Motor neuron (in vitro differentiated cells): ENCODE results near the gene KRT38. TPM values are rescaled to one million over a fixed set of nuclear protein-coding genes. Genes with fewer than 3 reads are reported as not detected.
"Not testable (repeated sequence)": the region's sequence is repeated elsewhere in the genome, so short reads cannot be mapped to it uniquely, and the experiment has no call there.

Experiments used
- ATAC-seq, 8 experiments: fragments of 200-7000 bp; cut with Tn5 transposase; replicated peaks in 6 of 8; 2 replicates each; pipeline ENCODE4 v1.8.0; 2021; ENCODE audit warnings: mild to moderate bottlenecking in 8 of 8, moderate library complexity in 8 of 8
- H3K27ac ChIP-seq, 2 donors: fragments of 250-450 bp; sonication (Bioruptor Pico); 2 replicates each; pipeline ENCODE4 v1.9.0; 2021; ENCODE audit warnings: antibody characterized with exemption in 2 of 2, mild to moderate bottlenecking in 2 of 2, moderate library complexity in 1 of 2
- H3K4me1 ChIP-seq, 2 donors: fragments of 250-450 bp; sonication (Bioruptor Pico); replicated peaks in 1 of 2; 2 replicates each; pipeline ENCODE4 v1.6.1; 2021; ENCODE audit warnings: antibody characterized with exemption in 2 of 2, mild to moderate bottlenecking in 2 of 2, moderate library complexity in 1 of 2
- H3K4me3 ChIP-seq, 5 donors: fragments of 250-450 bp; sonication (Bioruptor Pico); 2 replicates each; pipeline ENCODE4 v1.9.0; 2021; ENCODE audit warnings: antibody characterized with exemption in 5 of 5, mild to moderate bottlenecking in 5 of 5, moderate library complexity in 4 of 5
- WGBS, 10 experiments: fragments of 450-650 bp; shearing (Covaris generic); methylation state at CpG; one replicate each; pipeline ENCODE4 v1.0.0; 2022; 5-methylcytosine and 5-hydroxymethylcytosine counted together
- in situ Hi-C, 9 experiments: fragments of 400-800 bp; cut with MboI; loops; one replicate each; pipeline ENCODE4 v1.15.0; 2021; ENCODE audit warnings: low sequenced_read_pairs in 9 of 9, low pct_unique_long_range_greater_than_20kb in 2 of 9; ENCODE audit not compliant: unreplicated experiment in 9 of 9
- total RNA-seq, 8 experiments: library from RNA; unstranded; fragments of 300-600 nt; gene quantifications; 2 replicates each; pipeline versions ENCODE4 v1.2.3 to v1.2.4, GENCODE V29; 2022

Gene KRT38
- total RNA-seq, 8 experiments from 2014 or later: 0.11 to 0.92 (median 0.71) TPM; not detected in 5

DNA sequence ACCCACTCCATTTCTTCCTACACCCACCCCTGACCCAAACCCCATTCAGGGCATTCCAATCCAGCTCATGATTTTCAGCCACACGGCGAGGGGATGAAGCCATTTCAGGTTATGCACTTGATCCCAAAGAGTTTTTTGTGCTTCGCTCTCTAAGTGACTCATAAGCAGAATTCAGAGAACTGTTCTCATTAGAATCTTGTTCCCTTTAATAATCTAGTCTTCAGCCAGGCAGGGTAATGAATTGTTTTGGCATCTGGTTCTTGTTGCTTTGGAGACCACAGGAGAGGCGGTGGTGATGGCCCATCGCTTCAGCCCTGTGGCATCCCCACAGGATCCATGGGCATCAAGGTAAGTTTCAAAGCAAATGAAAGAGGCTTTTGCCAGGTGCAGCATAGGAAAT lies 38.6 kb downstream of the KRT38 start:
- Histone ChIP-seq H3K4me3 (no peak overlapping the region), H3K4me1 (peaks cover 0 to 7% of the 10 kb centered on the region in 2 donors), H3K27ac (no peak overlapping the region)
- no peak for ATAC-seq
- 17 to 100% (median 80%) methylated on average over 1 to 3 of the region's 5 CpGs; no CpG with 5 or more reads in 4 of the 10 experiments for WGBS, 10 experiments
- in situ Hi-C loops: loop anchor here in 1 of 9 experiments (25.0 kb wide), 1 partner anchor 110 kb away; the partner anchor contains the start of genes KRT13 and KRT15

DNA sequence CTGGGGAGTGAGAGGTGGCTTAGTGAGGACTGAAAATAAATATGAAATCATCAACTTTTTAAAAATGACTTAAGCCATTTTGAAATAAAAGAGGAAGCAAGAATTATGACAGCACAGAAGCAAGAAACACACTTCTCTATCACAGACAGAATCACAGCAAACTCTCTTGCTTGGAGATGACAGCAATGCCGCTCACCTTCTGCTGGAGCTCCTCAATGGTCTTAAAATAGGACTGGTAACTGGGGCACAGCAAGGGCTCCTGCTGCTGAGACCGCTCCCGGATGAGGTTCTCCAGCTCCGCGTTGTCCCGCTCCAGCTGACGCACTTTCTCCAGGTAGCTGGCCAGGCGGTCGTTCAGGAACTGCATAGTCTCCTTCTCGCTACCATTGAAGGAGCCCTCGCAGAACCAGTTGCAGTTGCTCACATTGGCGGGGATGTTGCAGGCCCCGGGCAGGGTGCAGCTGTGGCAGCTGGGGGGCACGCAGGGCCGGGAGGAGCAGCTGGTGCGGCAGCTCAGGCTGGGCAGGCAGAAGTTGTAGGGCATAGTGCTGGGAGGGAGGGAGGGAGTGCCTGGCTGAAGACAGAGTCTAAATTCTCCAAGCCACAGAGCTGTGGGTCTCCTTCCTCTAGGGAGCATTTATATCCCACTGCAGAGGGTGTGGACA lies 43.7 kb downstream of the KRT38 start, which contains the start of gene KRT31:
KRT31 (minus strand) TSS at position 613 of the 665 bp plus-strand sequence; CDS start at position 544, 69 bp downstream.
- in situ Hi-C loops: no loop called here
- Histone ChIP-seq H3K4me1 (no peaks in the 10 kb centered on the region), H3K27ac (no peak within 1 kb of the TSS), H3K4me3 (no peak within 1 kb of the TSS)
- 71 to 94% (median 90%) methylated on average over 1 to 3 of the region's 16 CpGs; no CpG with 5 or more reads in 7 of the 10 experiments for WGBS, 10 experiments
- no peak for ATAC-seq

DNA sequence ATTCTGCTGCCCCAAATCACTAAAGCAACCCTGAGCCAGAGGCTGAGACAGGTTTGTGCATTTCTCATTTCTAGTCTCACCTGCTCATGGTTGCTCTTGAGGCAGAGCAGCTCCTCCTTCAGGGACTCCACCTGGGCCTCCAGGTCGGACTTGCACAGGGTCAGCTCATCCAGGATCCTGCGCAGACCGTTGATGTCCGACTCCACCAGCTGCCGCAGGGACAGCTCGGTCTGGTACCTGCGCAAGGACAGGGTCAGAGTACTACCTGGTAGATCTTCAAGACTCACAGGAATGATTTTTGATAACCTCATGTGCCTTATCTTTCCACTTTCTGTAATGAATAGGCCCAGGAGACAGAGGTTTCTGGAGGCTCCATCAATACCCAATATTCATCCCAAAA lies 44.4 kb downstream of the KRT38 start:
- 90 to 100% (median 100%) methylated on average over 1 to 7 of the region's 7 CpGs; no CpG with 5 or more reads in 5 of the 10 experiments for WGBS, 10 experiments
- Histone ChIP-seq H3K4me3 (no peak overlapping the region), H3K4me1 (no peaks in the 10 kb centered on the region), H3K27ac (no peak overlapping the region)
- ATAC-seq: no peak
- in situ Hi-C loops: no loop called here

DNA sequence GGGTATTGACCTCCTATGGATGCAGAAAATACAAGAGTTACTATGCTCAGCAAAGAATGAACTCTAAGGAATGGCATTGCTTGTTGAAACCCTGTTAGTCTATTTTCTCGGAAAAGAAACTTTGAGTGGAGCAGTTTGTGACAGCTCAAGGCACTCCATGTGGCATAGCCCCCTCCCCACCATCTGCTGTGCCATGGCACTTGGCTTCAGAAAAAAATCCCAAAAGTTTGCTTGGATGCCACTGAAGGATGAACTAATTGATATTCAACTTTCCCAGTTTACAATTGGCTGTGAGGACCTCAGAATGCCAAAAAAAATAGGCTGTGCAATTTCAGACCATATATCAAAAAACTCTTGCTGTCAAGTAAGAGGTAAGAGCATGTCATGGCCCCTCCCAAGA lies 45.2 kb downstream of the KRT38 start:
- Histone ChIP-seq H3K27ac (no peak overlapping the region), H3K4me1 (no peaks in the 10 kb centered on the region), H3K4me3 (no peak overlapping the region)
- WGBS, 10 experiments: 80 to 100% methylated on average over 1 of the region's 1 CpG; no CpG with 5 or more reads in 8 of the 10 experiments
- no peak for ATAC-seq
- in situ Hi-C loops: no loop called here

DNA sequence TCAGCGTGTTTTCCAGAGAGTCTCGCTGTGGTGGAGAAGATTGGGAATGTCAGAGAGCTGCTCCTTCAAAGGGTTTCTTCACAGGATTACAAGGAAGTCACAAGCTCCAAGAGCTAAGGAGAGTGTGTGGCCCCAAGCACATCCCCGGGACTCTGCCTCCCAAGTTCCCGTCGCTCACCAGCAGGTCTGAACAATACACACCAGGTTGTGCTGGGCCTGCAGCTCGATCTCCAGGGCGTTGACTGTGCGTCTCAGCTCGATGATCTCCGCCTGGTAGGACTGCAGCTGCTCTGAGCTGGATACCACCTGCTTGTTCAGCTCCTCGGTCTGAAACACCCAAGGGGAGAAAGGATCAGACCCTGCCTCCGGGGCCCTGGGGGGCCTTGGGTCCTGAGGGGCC lies 45.7 kb downstream of the KRT38 start:
- 40% methylated on average over 1 of the region's 12 CpGs; no CpG with 5 or more reads in 9 of the 10 experiments for WGBS, 10 experiments
- H3K27ac ChIP-seq, H3K4me3 ChIP-seq, in situ Hi-C loops, ATAC-seq, H3K4me1 ChIP-seq: not testable (repeated sequence)

DNA sequence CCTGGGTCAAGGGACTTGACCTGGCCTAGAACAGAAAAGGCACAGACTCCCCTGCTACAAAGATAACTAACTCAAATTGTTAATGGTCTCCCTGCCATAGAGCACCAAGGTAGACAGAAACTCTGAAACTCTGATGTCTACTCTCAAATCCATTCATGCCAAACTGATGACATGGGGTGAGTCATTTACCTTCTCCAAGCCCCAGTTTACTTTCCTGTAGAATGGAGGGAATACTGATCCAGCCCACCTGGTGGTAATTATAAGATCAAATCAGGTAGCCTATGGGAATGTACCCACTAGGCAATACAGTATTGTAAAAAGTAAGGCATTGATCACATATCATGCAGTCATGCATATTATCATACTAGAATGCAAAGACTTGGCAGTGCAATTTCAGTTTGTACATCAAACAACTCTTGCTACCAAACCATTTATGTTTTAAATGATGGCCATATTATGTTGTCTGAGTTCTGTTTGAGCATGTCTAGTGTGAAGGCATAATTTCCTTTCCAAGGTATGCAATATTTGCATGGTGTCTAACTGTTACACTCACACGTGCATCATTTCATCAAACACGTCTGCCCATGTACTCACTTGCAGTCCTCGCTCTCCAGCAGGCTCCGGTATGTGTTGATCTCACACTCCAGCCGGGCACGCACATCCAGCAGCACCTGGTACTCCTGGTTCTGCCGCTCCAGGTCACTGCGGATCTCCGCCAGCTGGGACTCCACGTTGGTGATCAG lies 46.4 kb downstream of the KRT38 start:
- Histone ChIP-seq H3K4me3 (no peak overlapping the region), H3K4me1 (no peaks in the 10 kb centered on the region), H3K27ac (no peak overlapping the region)
- in situ Hi-C loops: no loop called here
- 53 to 80% methylated on average over 1 to 3 of the region's 10 CpGs; no CpG with 5 or more reads in 8 of the 10 experiments for WGBS, 10 experiments
- ATAC-seq: no peak

DNA sequence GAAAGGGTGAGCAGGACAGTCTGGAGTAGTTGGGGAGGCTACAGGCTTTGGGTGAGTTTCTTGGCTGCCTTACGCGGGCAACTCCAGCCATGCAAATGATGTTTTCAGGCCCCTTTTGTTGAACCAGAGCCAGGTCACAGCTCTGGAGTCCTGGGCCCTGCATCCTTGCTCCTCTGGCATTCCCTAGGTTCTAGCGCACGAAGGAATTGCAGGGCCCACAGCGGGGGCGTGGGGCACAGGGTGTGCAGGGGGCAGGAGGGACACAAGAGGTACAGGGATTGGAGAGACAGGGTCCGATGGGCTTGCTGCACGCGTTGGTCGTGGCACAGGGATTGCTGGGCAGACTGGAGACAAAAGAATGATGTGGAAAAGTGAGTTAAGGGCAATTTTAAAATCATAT lies 47.0 kb downstream of the KRT38 start:
- no peak for ATAC-seq
- Histone ChIP-seq H3K27ac (no peak overlapping the region), H3K4me1 (no peaks in the 10 kb centered on the region), H3K4me3 (no peak overlapping the region)
- 75 to 94% (median 82%) methylated on average over 2 to 4 of the region's 10 CpGs; no CpG with 5 or more reads in 4 of the 10 experiments for WGBS, 10 experiments
- in situ Hi-C loops: no loop called here

DNA sequence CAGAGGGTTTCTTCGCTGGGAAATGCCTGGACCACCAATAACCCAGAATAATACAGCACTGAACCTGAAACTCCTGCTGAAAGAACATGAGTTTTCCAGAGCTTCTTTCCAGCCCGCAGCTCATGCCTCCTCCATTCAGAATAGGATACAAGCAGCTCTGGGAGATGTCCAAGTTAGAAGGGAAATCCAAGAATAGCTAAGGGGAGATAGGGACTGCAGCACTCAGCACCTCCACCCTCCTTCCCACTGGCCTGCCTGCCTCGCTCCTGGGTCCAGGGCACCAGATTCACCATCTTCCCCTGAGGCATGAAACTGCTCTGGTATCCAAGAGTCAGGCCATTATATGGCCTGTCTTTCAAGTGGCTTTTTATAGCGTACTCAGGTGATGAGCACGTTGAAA lies 47.5 kb downstream of the KRT38 start:
- in situ Hi-C loops: no loop called here
- no peaks in the 10 kb centered on the region for H3K4me1 ChIP-seq
- no peak overlapping the region for H3K27ac ChIP-seq
- WGBS, 10 experiments: 17 to 93% (median 60%) methylated on average over 1 to 4 of the region's 5 CpGs; no CpG with 5 or more reads in 1 of the 10 experiments
- no peak overlapping the region for H3K4me3 ChIP-seq
- no peak for ATAC-seq

DNA sequence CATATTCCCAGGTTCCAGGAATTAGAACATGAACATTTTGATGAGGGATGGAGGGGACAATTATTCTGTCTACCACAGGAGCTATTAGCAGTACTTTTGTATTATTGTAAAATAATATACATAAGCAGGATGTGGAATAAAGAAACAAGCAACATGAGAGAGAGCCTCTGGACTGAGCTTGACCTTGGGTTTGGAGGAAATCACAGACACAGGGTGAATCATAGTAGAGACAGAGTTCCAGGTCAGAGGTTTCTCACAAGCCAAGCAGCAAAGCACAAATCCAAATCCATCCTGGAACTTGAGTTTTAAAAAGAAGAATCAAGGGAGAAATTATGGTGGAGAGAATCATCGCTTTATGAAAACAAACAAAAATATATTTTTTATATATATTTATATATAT lies 48.5 kb downstream of the KRT38 start:
- Histone ChIP-seq H3K4me1 (no peaks in the 10 kb centered on the region), H3K27ac (no peak overlapping the region), H3K4me3 (no peak overlapping the region)
- WGBS, 10 experiments: 38 to 100% (median 100%) methylated on average over 1 of the region's 1 CpG; no CpG with 5 or more reads in 3 of the 10 experiments
- in situ Hi-C loops: no loop called here
- no peak for ATAC-seq

DNA sequence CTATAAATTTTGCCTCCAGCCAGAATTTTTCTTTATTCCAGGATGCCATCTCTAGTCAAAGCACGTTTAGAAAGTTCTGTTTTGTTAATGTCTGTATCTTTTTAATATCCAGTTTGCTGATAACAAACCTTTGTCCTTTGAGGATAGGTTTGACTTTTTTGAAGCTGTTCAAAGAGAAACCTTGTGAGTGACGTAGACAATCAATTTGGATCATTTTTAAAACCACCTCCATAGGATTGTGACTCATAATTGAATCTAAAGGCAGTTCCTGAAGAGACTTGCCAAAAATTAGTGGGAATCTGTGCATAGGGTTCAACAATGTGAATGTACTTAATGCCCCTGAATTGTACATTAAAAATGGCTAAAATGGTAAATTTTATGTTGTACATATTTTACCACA lies 49.2 kb downstream of the KRT38 start:
- in situ Hi-C loops: no loop called here
- Histone ChIP-seq H3K4me3 (no peak overlapping the region), H3K4me1 (no peaks in the 10 kb centered on the region), H3K27ac (no peak overlapping the region)
- WGBS, 10 experiments: 0 to 100% (median 36%) methylated on average over 1 to 2 of the region's 2 CpGs
- ATAC-seq: no peak

DNA sequence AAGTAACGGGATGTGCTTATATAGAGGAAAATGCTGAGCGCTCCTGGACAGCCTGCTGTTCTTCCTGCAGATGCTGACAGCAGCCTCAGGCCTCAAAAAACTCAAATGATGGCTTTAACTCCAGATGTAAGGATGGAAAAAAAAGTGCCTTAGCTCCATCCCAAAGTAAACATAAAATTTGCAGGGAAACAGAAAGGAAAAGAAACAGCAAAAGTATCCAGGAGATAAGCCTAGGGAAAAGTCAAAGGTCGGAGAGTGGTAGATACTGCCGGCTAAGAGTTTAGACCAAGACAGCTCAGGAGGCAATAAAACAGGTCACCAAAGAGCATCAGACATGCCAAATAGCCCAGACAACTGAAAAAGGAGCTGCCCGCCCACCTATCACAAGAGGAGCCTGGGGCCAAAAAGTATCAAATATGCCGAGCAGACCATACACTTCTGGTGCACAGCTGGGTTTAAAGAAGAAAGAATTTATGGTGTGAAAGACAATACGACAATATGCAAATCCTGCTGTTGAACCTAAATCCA lies 50.3 kb downstream of the KRT38 start:
- 29 to 91% (median 79%) methylated on average over 2 to 7 of the region's 7 CpGs for WGBS, 10 experiments
- no peak for ATAC-seq

DNA sequence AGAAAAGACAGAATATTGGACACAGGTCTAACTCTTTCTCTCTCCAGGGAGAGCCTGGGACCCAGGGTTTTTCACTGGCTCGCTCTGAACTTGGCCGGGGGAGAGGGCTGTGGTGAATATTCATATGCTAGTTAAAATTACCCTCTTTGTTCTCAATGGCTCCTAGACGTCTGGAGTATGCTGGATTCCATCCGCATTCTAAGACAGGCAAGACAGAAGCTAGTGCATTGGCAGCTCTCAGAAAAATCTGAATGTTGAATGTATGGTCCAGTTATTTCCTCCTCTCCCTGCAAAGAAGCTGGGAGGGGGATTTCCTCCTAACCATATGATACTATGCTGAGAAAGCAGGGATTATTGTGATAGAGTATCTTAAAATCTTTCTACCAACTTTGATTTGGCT lies 53.1 kb downstream of the KRT38 start:
- in situ Hi-C loops: no loop called here
- H3K4me3 ChIP-seq: no peak overlapping the region
- no peaks in the 10 kb centered on the region for H3K4me1 ChIP-seq
- no peak overlapping the region for H3K27ac ChIP-seq
- WGBS, 10 experiments: 8 to 82% (median 62%) methylated on average over 1 to 4 of the region's 4 CpGs; no CpG with 5 or more reads in 3 of the 10 experiments
- ATAC-seq: peak in 1 of 8 experiments; percentile 66

More for the DNA sequence above, 50.3 kb downstream of the KRT38 start:
- no peak overlapping the region for H3K4me3 ChIP-seq
- no peaks in the 10 kb centered on the region for H3K4me1 ChIP-seq
- no peak overlapping the region for H3K27ac ChIP-seq
- in situ Hi-C loops: no loop called here

DNA sequence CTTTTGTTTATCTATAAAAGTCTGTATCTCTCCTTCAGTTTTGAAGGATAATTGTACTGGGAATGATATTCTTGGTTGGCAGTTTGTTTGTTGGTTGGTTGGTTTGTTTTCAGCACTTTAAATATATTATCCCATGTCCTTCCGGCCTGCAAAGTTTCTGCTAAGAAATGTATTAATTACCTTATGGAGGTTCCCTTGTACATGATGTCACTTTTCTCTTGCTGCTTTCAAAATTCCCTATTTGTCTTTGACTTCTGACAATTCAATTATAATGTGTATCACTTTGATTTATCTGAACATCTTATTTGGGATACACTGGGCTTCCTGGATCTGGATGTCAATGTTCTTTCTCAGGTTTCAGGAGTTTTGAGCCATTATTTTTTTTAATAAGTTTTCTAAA lies 54.6 kb downstream of the KRT38 start:
- 44 to 100% (median 100%) methylated on average over 1 of the region's 1 CpG for WGBS, 10 experiments
- Histone ChIP-seq H3K4me3 (no peak overlapping the region), H3K27ac (no peak overlapping the region), H3K4me1 (no peaks in the 10 kb centered on the region)
- in situ Hi-C loops: no loop called here
- no peak for ATAC-seq
